HEK293 (cell line): ENCODE measurements around the gene SLC19A1.
A peak's percentile ranks its signal among the peaks of the same experiment; 100 is the strongest.

ENCODE experiments used
- FEZF1 ChIP-seq: fragments of 450-650 bp; formaldehyde crosslinking; IDR thresholded peaks from 2 replicates; pipeline ENCODE4 v1.5.1; 2016; ENCODE audit warnings: missing biosample characterization, missing genetic modification characterization
- SCRT1 ChIP-seq: fragments of 450-650 bp; formaldehyde crosslinking; IDR thresholded peaks from 2 replicates; pipeline ENCODE4 v1.5.1; 2016; ENCODE audit warnings: missing biosample characterization, missing genetic modification characterization, borderline replicate concordance
- ZBTB1 ChIP-seq: fragments of 450-650 bp; formaldehyde crosslinking; IDR thresholded peaks from 2 replicates; pipeline ENCODE4 v1.5.1; 2016; ENCODE audit warnings: missing biosample characterization, missing genetic modification characterization
- ZFP3 ChIP-seq: fragments of 450-650 bp; formaldehyde crosslinking; IDR thresholded peaks from 2 replicates; pipeline ENCODE4 v1.5.1; 2016; ENCODE audit warnings: low read depth, missing biosample characterization, missing genetic modification characterization
- ZNF114 ChIP-seq: fragments of 450-650 bp; formaldehyde crosslinking; IDR thresholded peaks from 2 replicates; pipeline ENCODE4 v1.5.0; 2017; ENCODE audit warnings: missing biosample characterization, missing genetic modification characterization
- ZNF138 ChIP-seq: fragments of 450-650 bp; formaldehyde crosslinking; IDR thresholded peaks from 2 replicates; pipeline ENCODE4 v1.5.1; 2016; ENCODE audit warnings: missing biosample characterization, missing genetic modification characterization, borderline replicate concordance
- ZNF155 ChIP-seq: fragments of 450-650 bp; formaldehyde crosslinking; IDR thresholded peaks from 2 replicates; pipeline ENCODE4 v1.5.1; 2016; ENCODE audit warnings: missing biosample characterization, missing genetic modification characterization
- ZNF24 ChIP-seq: fragments of 450-650 bp; formaldehyde crosslinking; IDR thresholded peaks from 2 replicates; pipeline ENCODE4 v1.5.1; 2016; ENCODE audit warnings: missing biosample characterization, missing genetic modification characterization
- ZNF274 ChIP-seq, 2 experiments: fragments of 200-500 bp in 1 of 2; fragments of 450-650 bp in 1 of 2; sonication (Bioruptor generic) in 1 of 2; formaldehyde crosslinking in 1 of 2; IDR thresholded peaks; 2 replicates each; pipeline versions ENCODE4 v1.5.1 to v1.6.1; 2014 to 2016; ENCODE audit warnings: borderline replicate concordance in 1 of 2, inconsistent platforms in 1 of 2, low read length in 1 of 2, missing biosample characterization in 1 of 2, missing genetic modification characterization in 1 of 2
- ZNF311 ChIP-seq: fragments of 450-650 bp; formaldehyde crosslinking; IDR thresholded peaks from 2 replicates; pipeline ENCODE4 v1.5.1; 2017; ENCODE audit warnings: missing biosample characterization, missing genetic modification characterization, borderline replicate concordance
- ZNF324 ChIP-seq: fragments of 450-650 bp; formaldehyde crosslinking; IDR thresholded peaks from 2 replicates; pipeline ENCODE4 v1.5.1; 2016; ENCODE audit warnings: missing biosample characterization, missing genetic modification characterization
- ZNF416 ChIP-seq: fragments of 450-650 bp; formaldehyde crosslinking; IDR thresholded peaks from 2 replicates; pipeline ENCODE4 v1.5.1; 2016; ENCODE audit warnings: missing biosample characterization, missing genetic modification characterization
- ZNF423 ChIP-seq: fragments of 450-650 bp; formaldehyde crosslinking; IDR thresholded peaks from 2 replicates; pipeline ENCODE4 v1.5.1; 2016; ENCODE audit warnings: missing biosample characterization, missing genetic modification characterization
- ZNF48 ChIP-seq: fragments of 450-650 bp; formaldehyde crosslinking; IDR thresholded peaks from 2 replicates; pipeline ENCODE4 v1.5.1; 2016; ENCODE audit warnings: missing biosample characterization, missing genetic modification characterization
- ZNF501 ChIP-seq: fragments of 450-650 bp; formaldehyde crosslinking; IDR thresholded peaks from 2 replicates; pipeline ENCODE4 v1.5.1; 2016; ENCODE audit warnings: missing biosample characterization, missing genetic modification characterization
- ZNF548 ChIP-seq: fragments of 450-650 bp; formaldehyde crosslinking; IDR thresholded peaks from 2 replicates; pipeline ENCODE4 v1.5.1; 2016; ENCODE audit warnings: missing biosample characterization, missing genetic modification characterization
- ZNF558 ChIP-seq: fragments of 450-650 bp; formaldehyde crosslinking; IDR thresholded peaks from 2 replicates; pipeline ENCODE4 v1.5.1; 2016; ENCODE audit warnings: missing biosample characterization, missing genetic modification characterization
- ZNF621 ChIP-seq: fragments of 450-650 bp; formaldehyde crosslinking; IDR thresholded peaks from 2 replicates; pipeline ENCODE4 v1.5.1; 2017; ENCODE audit warnings: missing biosample characterization, missing genetic modification characterization
- ZNF626 ChIP-seq: fragments of 450-650 bp; sonication (Bioruptor Pico); formaldehyde crosslinking; IDR thresholded peaks from 2 replicates; pipeline ENCODE4 v1.5.1; 2018; ENCODE audit warnings: missing biosample characterization, missing genetic modification characterization, inconsistent platforms
- ZNF629 ChIP-seq: fragments of 450-650 bp; formaldehyde crosslinking; IDR thresholded peaks from 2 replicates; pipeline ENCODE4 v1.5.1; 2017; ENCODE audit warnings: missing biosample characterization, missing genetic modification characterization
- ZNF654 ChIP-seq: fragments of 450-650 bp; formaldehyde crosslinking; IDR thresholded peaks from 2 replicates; pipeline ENCODE4 v1.5.1; 2016; ENCODE audit warnings: low read depth, missing biosample characterization, missing genetic modification characterization
- ZNF701 ChIP-seq: fragments of 450-650 bp; formaldehyde crosslinking; IDR thresholded peaks from 2 replicates; pipeline ENCODE4 v1.5.1; 2016; ENCODE audit warnings: missing biosample characterization, missing genetic modification characterization
- ZNF768 ChIP-seq: fragments of 450-650 bp; formaldehyde crosslinking; IDR thresholded peaks from 2 replicates; pipeline ENCODE4 v1.5.1; 2018; ENCODE audit warnings: missing biosample characterization, mild to moderate bottlenecking, missing genetic modification characterization
- ZNF776 ChIP-seq: fragments of 450-650 bp; formaldehyde crosslinking; IDR thresholded peaks from 2 replicates; pipeline ENCODE4 v1.5.0; 2017; ENCODE audit warnings: missing biosample characterization, missing genetic modification characterization, borderline replicate concordance
- ZNF792 ChIP-seq: fragments of 450-650 bp; formaldehyde crosslinking; IDR thresholded peaks from 2 replicates; pipeline ENCODE4 v1.5.1; 2016; ENCODE audit warnings: missing biosample characterization, missing genetic modification characterization
- ZSCAN23 ChIP-seq: fragments of 450-650 bp; formaldehyde crosslinking; IDR thresholded peaks from 2 replicates; pipeline ENCODE4 v1.5.1; 2016; ENCODE audit warnings: missing biosample characterization, missing genetic modification characterization
- ZSCAN4 ChIP-seq: fragments of 450-650 bp; formaldehyde crosslinking; IDR thresholded peaks from 2 replicates; pipeline ENCODE4 v1.5.1; 2017; ENCODE audit warnings: missing biosample characterization, missing genetic modification characterization
- ZSCAN5A ChIP-seq: fragments of 450-650 bp; formaldehyde crosslinking; IDR thresholded peaks from 2 replicates; pipeline ENCODE4 v1.5.1; 2016; ENCODE audit warnings: missing biosample characterization, missing genetic modification characterization
- TF ChIP-seq, protein P1 (sequence below): fragments of 450-650 bp; formaldehyde crosslinking; IDR thresholded peaks from 2 replicates; pipeline ENCODE4 v1.5.1; 2017; ENCODE audit warnings: missing biosample characterization, missing genetic modification characterization
- TF ChIP-seq, protein P2 (sequence below): fragments of 450-650 bp; formaldehyde crosslinking; IDR thresholded peaks from 2 replicates; pipeline ENCODE4 v1.5.1; 2016; ENCODE audit warnings: missing biosample characterization, missing genetic modification characterization
- TF ChIP-seq, protein P3 (sequence below): fragments of 450-650 bp; formaldehyde crosslinking; IDR thresholded peaks from 2 replicates; pipeline ENCODE4 v1.5.1; 2017; ENCODE audit warnings: missing biosample characterization, missing genetic modification characterization
- TF ChIP-seq, protein P4 (sequence below): fragments of 450-650 bp; formaldehyde crosslinking; optimal IDR thresholded peaks from 2 replicates; pipeline ENCODE3; 2016; ENCODE audit warnings: missing biosample characterization, mild to moderate bottlenecking, missing genetic modification characterization

Gene SLC19A1

GRCh38 chr21:45507888-45508508, 34.2 kb downstream of the SLC19A1 start (continued):
- TF ChIP-seq ZNF274 (IDR thresholded peaks at IDR 0.05; ENCODE audit: low read length) (no peak), ZNF274 (tag by site-specific recombination; IDR thresholded peaks at IDR 0.05; ENCODE audit: borderline replicate concordance) (no peak), ZNF701 (tag by site-specific recombination) (no peak), ZSCAN5A (no peak; the same call in 1 of the 2 replicates), ZNF423 (tag by site-specific recombination) (no peak), ZNF501 (no peak), ZSCAN23 (peak; percentile 96), FEZF1 (tag by site-specific recombination) (no peak), ZNF416 (tag by site-specific recombination) (no peak), ZNF768 (tag by site-specific recombination) (no peak), ZNF114 (no peak), ZNF621 (tag by site-specific recombination) (0 out of 2 replicates have a peak, but pooled peaks have one; percentile 22), ZNF558 (no peak), ZNF626 (tag by site-specific recombination) (no peak), ZNF629 (tag by site-specific recombination) (no peak), ZNF155 (tag by site-specific recombination) (no peak), ZNF324 (tag by site-specific recombination) (no peak), ZNF311 (peak; percentile 86; the same call in 1 of the 2 replicates), ZNF48 (tag by site-specific recombination) (no peak), ZNF24 (tag by site-specific recombination) (no peak), ZBTB1 (tag by site-specific recombination) (no peak), ZFP3 (tag by site-specific recombination) (no peak), ZSCAN4 (tag by site-specific recombination) (no peak), ZNF138 (no peak), SCRT1 (tag by site-specific recombination) (no peak), ZNF792 (tag by site-specific recombination) (no peak), ZNF654 (tag by site-specific recombination) (no peak), ZNF548 (tag by site-specific recombination) (no peak), ZNF776 (tag by site-specific recombination) (0 out of 2 replicates have a peak, but pooled peaks have one; percentile 27)
- TF ChIP-seq, protein P1, sequence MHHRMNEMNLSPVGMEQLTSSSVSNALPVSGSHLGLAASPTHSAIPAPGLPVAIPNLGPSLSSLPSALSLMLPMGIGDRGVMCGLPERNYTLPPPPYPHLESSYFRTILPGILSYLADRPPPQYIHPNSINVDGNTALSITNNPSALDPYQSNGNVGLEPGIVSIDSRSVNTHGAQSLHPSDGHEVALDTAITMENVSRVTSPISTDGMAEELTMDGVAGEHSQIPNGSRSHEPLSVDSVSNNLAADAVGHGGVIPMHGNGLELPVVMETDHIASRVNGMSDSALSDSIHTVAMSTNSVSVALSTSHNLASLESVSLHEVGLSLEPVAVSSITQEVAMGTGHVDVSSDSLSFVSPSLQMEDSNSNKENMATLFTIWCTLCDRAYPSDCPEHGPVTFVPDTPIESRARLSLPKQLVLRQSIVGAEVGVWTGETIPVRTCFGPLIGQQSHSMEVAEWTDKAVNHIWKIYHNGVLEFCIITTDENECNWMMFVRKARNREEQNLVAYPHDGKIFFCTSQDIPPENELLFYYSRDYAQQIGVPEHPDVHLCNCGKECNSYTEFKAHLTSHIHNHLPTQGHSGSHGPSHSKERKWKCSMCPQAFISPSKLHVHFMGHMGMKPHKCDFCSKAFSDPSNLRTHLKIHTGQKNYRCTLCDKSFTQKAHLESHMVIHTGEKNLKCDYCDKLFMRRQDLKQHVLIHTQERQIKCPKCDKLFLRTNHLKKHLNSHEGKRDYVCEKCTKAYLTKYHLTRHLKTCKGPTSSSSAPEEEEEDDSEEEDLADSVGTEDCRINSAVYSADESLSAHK (tag by site-specific recombination) = no peak
- TF ChIP-seq, protein P2, sequence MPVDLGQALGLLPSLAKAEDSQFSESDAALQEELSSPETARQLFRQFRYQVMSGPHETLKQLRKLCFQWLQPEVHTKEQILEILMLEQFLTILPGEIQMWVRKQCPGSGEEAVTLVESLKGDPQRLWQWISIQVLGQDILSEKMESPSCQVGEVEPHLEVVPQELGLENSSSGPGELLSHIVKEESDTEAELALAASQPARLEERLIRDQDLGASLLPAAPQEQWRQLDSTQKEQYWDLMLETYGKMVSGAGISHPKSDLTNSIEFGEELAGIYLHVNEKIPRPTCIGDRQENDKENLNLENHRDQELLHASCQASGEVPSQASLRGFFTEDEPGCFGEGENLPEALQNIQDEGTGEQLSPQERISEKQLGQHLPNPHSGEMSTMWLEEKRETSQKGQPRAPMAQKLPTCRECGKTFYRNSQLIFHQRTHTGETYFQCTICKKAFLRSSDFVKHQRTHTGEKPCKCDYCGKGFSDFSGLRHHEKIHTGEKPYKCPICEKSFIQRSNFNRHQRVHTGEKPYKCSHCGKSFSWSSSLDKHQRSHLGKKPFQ (tag by site-specific recombination) = no peak
- TF ChIP-seq, protein P3, sequence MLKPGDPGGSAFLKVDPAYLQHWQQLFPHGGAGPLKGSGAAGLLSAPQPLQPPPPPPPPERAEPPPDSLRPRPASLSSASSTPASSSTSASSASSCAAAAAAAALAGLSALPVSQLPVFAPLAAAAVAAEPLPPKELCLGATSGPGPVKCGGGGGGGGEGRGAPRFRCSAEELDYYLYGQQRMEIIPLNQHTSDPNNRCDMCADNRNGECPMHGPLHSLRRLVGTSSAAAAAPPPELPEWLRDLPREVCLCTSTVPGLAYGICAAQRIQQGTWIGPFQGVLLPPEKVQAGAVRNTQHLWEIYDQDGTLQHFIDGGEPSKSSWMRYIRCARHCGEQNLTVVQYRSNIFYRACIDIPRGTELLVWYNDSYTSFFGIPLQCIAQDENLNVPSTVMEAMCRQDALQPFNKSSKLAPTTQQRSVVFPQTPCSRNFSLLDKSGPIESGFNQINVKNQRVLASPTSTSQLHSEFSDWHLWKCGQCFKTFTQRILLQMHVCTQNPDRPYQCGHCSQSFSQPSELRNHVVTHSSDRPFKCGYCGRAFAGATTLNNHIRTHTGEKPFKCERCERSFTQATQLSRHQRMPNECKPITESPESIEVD = no peak
- TF ChIP-seq, protein P4, sequence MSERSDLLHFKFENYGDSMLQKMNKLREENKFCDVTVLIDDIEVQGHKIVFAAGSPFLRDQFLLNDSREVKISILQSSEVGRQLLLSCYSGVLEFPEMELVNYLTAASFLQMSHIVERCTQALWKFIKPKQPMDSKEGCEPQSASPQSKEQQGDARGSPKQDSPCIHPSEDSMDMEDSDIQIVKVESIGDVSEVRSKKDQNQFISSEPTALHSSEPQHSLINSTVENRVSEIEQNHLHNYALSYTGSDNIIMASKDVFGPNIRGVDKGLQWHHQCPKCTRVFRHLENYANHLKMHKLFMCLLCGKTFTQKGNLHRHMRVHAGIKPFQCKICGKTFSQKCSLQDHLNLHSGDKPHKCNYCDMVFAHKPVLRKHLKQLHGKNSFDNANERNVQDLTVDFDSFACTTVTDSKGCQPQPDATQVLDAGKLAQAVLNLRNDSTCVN (tag by site-specific recombination) = no peak
